Measurements from ENCODE around the gene YIPF5. TPM values are rescaled to one million over a fixed set of nuclear protein-coding genes. Genes with fewer than 3 reads are reported as not detected.

Gene YIPF5
- total and polyA plus RNA-seq, 2 of the 4 experiments (the other 2 are of a cell fraction) = 64.4 to 172 TPM

DNA sequence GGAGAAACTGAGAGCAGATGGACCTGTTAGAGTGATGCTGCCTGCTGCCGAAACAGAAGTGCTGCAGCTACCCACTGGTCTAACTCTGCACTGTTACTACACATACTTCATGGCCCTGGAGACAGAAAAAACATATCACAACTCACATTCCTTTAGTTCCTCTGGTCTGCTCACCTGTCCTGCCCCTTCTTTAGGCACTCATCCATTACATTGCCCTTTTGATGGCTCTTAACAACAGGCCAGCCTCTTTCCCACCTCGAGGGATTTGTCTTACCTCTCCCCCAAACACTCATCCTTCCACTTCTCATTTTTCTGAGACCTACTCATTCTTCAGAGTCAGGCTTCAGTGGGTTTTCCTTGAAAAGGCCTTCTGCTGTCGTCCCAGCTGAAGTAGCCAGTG lies 49.4 kb upstream of the YIPF5 start:
- H2AK9ac ChIP-seq (replicated peaks; ENCODE audit: low read depth, low read length, poor library complexity) = no peak overlapping the region
- H2BK15ac ChIP-seq (ENCODE audit: low read depth, low read length) = no peak overlapping the region
- H4K91ac ChIP-seq (ENCODE audit: insufficient read depth, low read depth, low read length) = no peak overlapping the region
- no peak overlapping the region for H2BK20ac ChIP-seq (ENCODE audit: low read depth, low read length)
- H3K9me1 ChIP-seq (ENCODE audit: insufficient read depth, low read length) = no peaks in the 10 kb centered on the region
- DNase-seq (no peak), ATAC-seq (ENCODE audit: low read depth) (no peak)
- H4K20me1 ChIP-seq (ENCODE audit: insufficient read depth, low read length) = no peaks in the 10 kb centered on the region
- H3K9me3 ChIP-seq (ENCODE audit: control insufficient read depth, insufficient read depth, low read length) = no peaks in the 10 kb centered on the region
- no peaks in the 10 kb centered on the region for H3K79me1 ChIP-seq (ENCODE audit: low read depth in 1 of 2, low read length in 2 of 2)
- ChIA-PET POLR2A (ENCODE audit: unreplicated experiment) (no interaction called here), CTCF (no interaction called here)
- no peaks in the 10 kb centered on the region for H3K4me1 ChIP-seq (ENCODE audit: control insufficient read depth, insufficient read depth, low read length)
- intact Hi-C loops (cut with micrococcal nuclease) (no loop called here), dilution Hi-C loops (cut with HindIII; ENCODE audit: low sequenced_read_pairs, unreplicated experiment) (no loop called here), in situ Hi-C loops (cut with MboI; ENCODE audit: low sequenced_read_pairs) (loop anchor here (25.0 kb wide), 2 partner anchors 1117 to 1492 kb away; no protein-coding TSS in a partner anchor)
- TF ChIP-seq, protein P1, sequence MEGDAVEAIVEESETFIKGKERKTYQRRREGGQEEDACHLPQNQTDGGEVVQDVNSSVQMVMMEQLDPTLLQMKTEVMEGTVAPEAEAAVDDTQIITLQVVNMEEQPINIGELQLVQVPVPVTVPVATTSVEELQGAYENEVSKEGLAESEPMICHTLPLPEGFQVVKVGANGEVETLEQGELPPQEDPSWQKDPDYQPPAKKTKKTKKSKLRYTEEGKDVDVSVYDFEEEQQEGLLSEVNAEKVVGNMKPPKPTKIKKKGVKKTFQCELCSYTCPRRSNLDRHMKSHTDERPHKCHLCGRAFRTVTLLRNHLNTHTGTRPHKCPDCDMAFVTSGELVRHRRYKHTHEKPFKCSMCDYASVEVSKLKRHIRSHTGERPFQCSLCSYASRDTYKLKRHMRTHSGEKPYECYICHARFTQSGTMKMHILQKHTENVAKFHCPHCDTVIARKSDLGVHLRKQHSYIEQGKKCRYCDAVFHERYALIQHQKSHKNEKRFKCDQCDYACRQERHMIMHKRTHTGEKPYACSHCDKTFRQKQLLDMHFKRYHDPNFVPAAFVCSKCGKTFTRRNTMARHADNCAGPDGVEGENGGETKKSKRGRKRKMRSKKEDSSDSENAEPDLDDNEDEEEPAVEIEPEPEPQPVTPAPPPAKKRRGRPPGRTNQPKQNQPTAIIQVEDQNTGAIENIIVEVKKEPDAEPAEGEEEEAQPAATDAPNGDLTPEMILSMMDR (conservative IDR thresholded peaks at IDR 0.05; ENCODE audit: low read depth, low read length) = no peak
- TF ChIP-seq MXI1 (IDR thresholded peaks at IDR 0.05; ENCODE audit: borderline replicate concordance, low read depth, low read length) (no peak), MAFK (IDR thresholded peaks at IDR 0.05; ENCODE audit: low read depth, low read length) (no peak), SMC3 (IDR thresholded peaks at IDR 0.05; ENCODE audit: low read depth, low read length) (no peak), POLR2A (IDR thresholded peaks at IDR 0.05; ENCODE audit: low read depth, low read length) (no peak), FOS (IDR thresholded peaks at IDR 0.05; ENCODE audit: low read depth, low read length) (no peak), MAZ (IDR thresholded peaks at IDR 0.05; ENCODE audit: borderline replicate concordance, low read depth, low read length) (no peak), CEBPB (IDR thresholded peaks at IDR 0.05; ENCODE audit: low read depth, low read length) (no peak), RAD21 (IDR thresholded peaks at IDR 0.05; ENCODE audit: low read length) (no peak), BHLHE40 (IDR thresholded peaks at IDR 0.05; ENCODE audit: low read depth, low read length) (no peak), NFE2L2 (IDR thresholded peaks at IDR 0.05; ENCODE audit: low read depth, low read length) (no peak)
- TF ChIP-seq, protein P2, sequence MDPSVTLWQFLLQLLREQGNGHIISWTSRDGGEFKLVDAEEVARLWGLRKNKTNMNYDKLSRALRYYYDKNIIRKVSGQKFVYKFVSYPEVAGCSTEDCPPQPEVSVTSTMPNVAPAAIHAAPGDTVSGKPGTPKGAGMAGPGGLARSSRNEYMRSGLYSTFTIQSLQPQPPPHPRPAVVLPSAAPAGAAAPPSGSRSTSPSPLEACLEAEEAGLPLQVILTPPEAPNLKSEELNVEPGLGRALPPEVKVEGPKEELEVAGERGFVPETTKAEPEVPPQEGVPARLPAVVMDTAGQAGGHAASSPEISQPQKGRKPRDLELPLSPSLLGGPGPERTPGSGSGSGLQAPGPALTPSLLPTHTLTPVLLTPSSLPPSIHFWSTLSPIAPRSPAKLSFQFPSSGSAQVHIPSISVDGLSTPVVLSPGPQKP (IDR thresholded peaks at IDR 0.05; ENCODE audit: borderline replicate concordance, low read depth, low read length) = no peak
- TF ChIP-seq, protein P3, sequence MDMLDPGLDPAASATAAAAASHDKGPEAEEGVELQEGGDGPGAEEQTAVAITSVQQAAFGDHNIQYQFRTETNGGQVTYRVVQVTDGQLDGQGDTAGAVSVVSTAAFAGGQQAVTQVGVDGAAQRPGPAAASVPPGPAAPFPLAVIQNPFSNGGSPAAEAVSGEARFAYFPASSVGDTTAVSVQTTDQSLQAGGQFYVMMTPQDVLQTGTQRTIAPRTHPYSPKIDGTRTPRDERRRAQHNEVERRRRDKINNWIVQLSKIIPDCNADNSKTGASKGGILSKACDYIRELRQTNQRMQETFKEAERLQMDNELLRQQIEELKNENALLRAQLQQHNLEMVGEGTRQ (IDR thresholded peaks at IDR 0.05; ENCODE audit: low read depth, low read length) = no peak
- no peak overlapping the region for H3K4me3 ChIP-seq (ENCODE audit: insufficient read depth, low read depth, low read length)
- H3K9ac ChIP-seq (ENCODE audit: low read depth, low read length) = no peak overlapping the region
- 0% methylated on average over 1 of the region's 3 CpGs; no CpG with 5 or more reads in 1 of the 2 experiments for WGBS, 2 experiments (ENCODE audit: extremely low coverage in 2 of 2, insufficient read length in 1 of 2)
- no peaks in the 10 kb centered on the region for H3K27me3 ChIP-seq (ENCODE audit: control insufficient read depth, insufficient read depth, low read length)
- BruUV-seq (replicated peaks) = no TSS peak
- H3K27ac ChIP-seq (ENCODE audit: insufficient read depth, low read length) = no peak overlapping the region
- H3K36me3 ChIP-seq (ENCODE audit: control insufficient read depth, insufficient read depth, low read length) = no peaks in the 10 kb centered on the region
- no peak overlapping the region for H3K4ac ChIP-seq (ENCODE audit: low read depth, low read length)
- no peak overlapping the region for H2BK120ac ChIP-seq (ENCODE audit: low read depth, low read length)
- H3K18ac ChIP-seq (ENCODE audit: low read depth, low read length) = no peak overlapping the region
- H4K5ac ChIP-seq (ENCODE audit: low read depth, low read length) = no peak overlapping the region
- no peak overlapping the region for H3K56ac ChIP-seq (ENCODE audit: extremely low read depth, insufficient read depth, low read length)
- H3K4me2 ChIP-seq (ENCODE audit: low read depth, low read length) = no peak overlapping the region
- H2BK5ac ChIP-seq (ENCODE audit: low read depth, low read length, poor library complexity, severe bottlenecking) = no peak overlapping the region
- no peak overlapping the region for H3K23ac ChIP-seq (ENCODE audit: low read depth, low read length)
- no peak overlapping the region for H4K8ac ChIP-seq (ENCODE audit: low read depth in 2 of 2, low read length in 2 of 2)
- no peak overlapping the region for H3K14ac ChIP-seq (replicated peaks; ENCODE audit: low read depth, low read length)
- no peak overlapping the region for H2AFZ ChIP-seq (replicated peaks; ENCODE audit: low read length, poor library complexity)
- no peak overlapping the region for H2AK5ac ChIP-seq (ENCODE audit: low read depth, low read length)

Data from IMR-90 (cell line).